ENCODE data around the gene MAP2K5. TPM values are rescaled to one million over a fixed set of nuclear protein-coding genes. Genes with fewer than 3 reads are reported as not detected.

MAP2K5 gene
- total and polyA plus RNA-seq, 9 of the 15 experiments (the other 6 are each of a cell fraction or from before 2014, with no cell fraction given): 0.41 to 16.5 (median 7.5) TPM

- peak; percentile 78 for TF ChIP-seq PRDM10 (IDR thresholded peaks at IDR 0.05; ENCODE audit: partially characterized antibody)
- no peak for TF ChIP-seq ZNF165 (CRISPR knock-in tag; IDR thresholded peaks at IDR 0.05; ENCODE audit: borderline replicate concordance)
- TF ChIP-seq CCAR2 (IDR thresholded peaks at IDR 0.05; ENCODE audit: low read depth, low read length): no peak
- TF ChIP-seq PHTF2 (CRISPR knock-in tag; IDR thresholded peaks at IDR 0.05): no peak
- TF ChIP-seq UBTF (IDR thresholded peaks at IDR 0.05; ENCODE audit: borderline replicate concordance in 1 of 2, low read depth in 2 of 2, low read length in 2 of 2): 0 out of 4 replicates have a peak, but pooled peaks of 1 of the 2 experiments have one; percentile 19
- no peak for TF ChIP-seq ATF1 (CRISPR knock-in tag; IDR thresholded peaks at IDR 0.05)
- peak; percentile 90 for TF ChIP-seq ATF1 (tag; IDR thresholded peaks at IDR 0.05)
- no peak for TF ChIP-seq ZNF354B (CRISPR knock-in tag; IDR thresholded peaks at IDR 0.05)
- peak; percentile 97 for TF ChIP-seq TOE1 (IDR thresholded peaks at IDR 0.05; ENCODE audit: borderline replicate concordance)
- no peak for TF ChIP-seq TOE1 (CRISPR knock-in tag; IDR thresholded peaks at IDR 0.05; ENCODE audit: borderline replicate concordance, low read depth)
- TF ChIP-seq RBM14 (IDR thresholded peaks at IDR 0.05; ENCODE audit: borderline replicate concordance, insufficient read depth, low read depth, low read length): no peak
- TF ChIP-seq ZBTB26 (CRISPR knock-in tag; IDR thresholded peaks at IDR 0.05): no peak
- TF ChIP-seq GATAD2B (IDR thresholded peaks at IDR 0.05; ENCODE audit: borderline replicate concordance): 0 out of 2 replicates have a peak, but pooled peaks have one; percentile 9
- TF ChIP-seq ETV5 (CRISPR knock-in tag; IDR thresholded peaks at IDR 0.05; ENCODE audit: low read depth): peak; percentile 43; the same call in 1 of the 2 replicates
- 0 out of 2 replicates have a peak, but pooled peaks have one; percentile 39 for TF ChIP-seq HDAC8 (tag; IDR thresholded peaks at IDR 0.05)
- no peak for TF ChIP-seq ZNF197 (CRISPR knock-in tag; IDR thresholded peaks at IDR 0.05; ENCODE audit: low read depth)
- no peak for TF ChIP-seq CHD4 (IDR thresholded peaks at IDR 0.05; ENCODE audit: insufficient read depth, insufficient replicate concordance, low read depth, low read length, poor library complexity, severe bottlenecking)
- peak; percentile 45 for TF ChIP-seq PHF20 (IDR thresholded peaks at IDR 0.05; ENCODE audit: partially characterized antibody)
- 0 out of 2 replicates have a peak, but pooled peaks have one; percentile 2 for TF ChIP-seq NFRKB (IDR thresholded peaks at IDR 0.05; ENCODE audit: low read depth)
- no peak for TF ChIP-seq DDX20 (tag; IDR thresholded peaks at IDR 0.05; ENCODE audit: low read depth)
Measured at GRCh38 chr15:67839929-67840748, 297.6 kb downstream of the MAP2K5 start, which contains the start of gene RNU6-1 (continued).
